ENCODE measurements around the gene RAPGEF4. TPM values are rescaled to one million over a fixed set of nuclear protein-coding genes. Genes with fewer than 3 reads are reported as not detected.
A peak's percentile ranks its signal among the peaks of the same experiment; 100 is the strongest.

RAPGEF4 gene
- total RNA-seq, 1 donor from 2014 or later, result 21.8 TPM

- DNase-seq (no peak), ATAC-seq (no peak)
- TF ChIP-seq CTCF (IDR thresholded peaks at IDR 0.05), result no peak
- peaks cover 14% of the 10 kb centered on the region for H3K27me3 ChIP-seq
- H3K27ac ChIP-seq, result no peak overlapping the region
- H3K36me3 ChIP-seq, result no peaks in the 10 kb centered on the region
- H3K9me3 ChIP-seq, result no peaks in the 10 kb centered on the region
- intact Hi-C loops (cut with DNase I), result no loop called here
- no peak overlapping the region for H3K4me3 ChIP-seq
- no peaks in the 10 kb centered on the region for H3K4me1 ChIP-seq
Measured at GRCh38 chr2:172709566-172710291, 25.9 kb upstream of the RAPGEF4 start.

- Histone ChIP-seq H3K27me3 (peaks cover 14% of the 10 kb centered on the region), H3K9me3 (no peaks in the 10 kb centered on the region), H3K27ac (no peak overlapping the region), H3K36me3 (no peaks in the 10 kb centered on the region), H3K4me3 (no peak overlapping the region), H3K4me1 (no peaks in the 10 kb centered on the region)
- DNase-seq (no peak), ATAC-seq (peak; percentile 52)
- intact Hi-C loops (cut with DNase I), result no loop called here
- TF ChIP-seq CTCF (IDR thresholded peaks at IDR 0.05), result peak; percentile 56
Measured at GRCh38 chr2:172710584-172711047, 25.0 kb upstream of the RAPGEF4 start.

- ATAC-seq (no peak), DNase-seq (no peak)
- Histone ChIP-seq H3K36me3 (no peaks in the 10 kb centered on the region), H3K27ac (no peak overlapping the region), H3K9me3 (no peaks in the 10 kb centered on the region), H3K4me3 (no peak overlapping the region), H3K27me3 (peaks cover 14% of the 10 kb centered on the region), H3K4me1 (no peaks in the 10 kb centered on the region)
- intact Hi-C loops (cut with DNase I), result no loop called here
- TF ChIP-seq CTCF (IDR thresholded peaks at IDR 0.05), result no peak
Measured at GRCh38 chr2:172711110-172711509, 24.5 kb upstream of the RAPGEF4 start.

GRCh38 chr2:172712251-172712650 lies 23.4 kb upstream of the RAPGEF4 start:
- peaks cover 14% of the 10 kb centered on the region for H3K27me3 ChIP-seq
- H3K4me1 ChIP-seq, result no peaks in the 10 kb centered on the region
- no peak for DNase-seq
- TF ChIP-seq CTCF (IDR thresholded peaks at IDR 0.05), result no peak
- no peaks in the 10 kb centered on the region for H3K9me3 ChIP-seq
- no peak for ATAC-seq
- H3K27ac ChIP-seq, result no peak overlapping the region
- H3K4me3 ChIP-seq, result no peak overlapping the region
- no peaks in the 10 kb centered on the region for H3K36me3 ChIP-seq
- intact Hi-C loops (cut with DNase I), result no loop called here

GRCh38 chr2:172713365-172713875 lies 22.2 kb upstream of the RAPGEF4 start:
- intact Hi-C loops (cut with DNase I), result no loop called here
- Histone ChIP-seq H3K27me3 (peaks cover 5% of the 10 kb centered on the region), H3K27ac (no peak overlapping the region), H3K9me3 (no peaks in the 10 kb centered on the region), H3K4me1 (no peaks in the 10 kb centered on the region), H3K36me3 (no peaks in the 10 kb centered on the region), H3K4me3 (no peak overlapping the region)
- no peak for DNase-seq
- peak; percentile 20 for ATAC-seq
- TF ChIP-seq CTCF (IDR thresholded peaks at IDR 0.05), result no peak

Measured in upper lobe of right lung (tissue), 1 donor.